H1 (cell line): ENCODE measurements around the gene HEATR9. TPM values are rescaled to one million over a fixed set of nuclear protein-coding genes. Genes with fewer than 3 reads are reported as not detected.

Source experiments
- CHD7 ChIP-seq: fragments of 300-600 bp; sonication (generic); IDR thresholded peaks from 2 replicates; pipeline ENCODE4 v1.7.1; 2012; ENCODE audit warnings: low read length, moderate library complexity, mild to moderate bottlenecking, inconsistent platforms; ENCODE audit not compliant: insufficient replicate concordance
- SAP30 ChIP-seq: fragments of 300-600 bp; sonication (generic); IDR thresholded peaks from 2 replicates; pipeline ENCODE4 v1.7.1; 2012; ENCODE audit warnings: low read length, moderate library complexity, mild to moderate bottlenecking, inconsistent platforms; ENCODE audit not compliant: insufficient read depth, insufficient replicate concordance
- polyA plus RNA-seq, 7 experiments: library from polyadenylated mRNA; depleted of rRNA in 3 of 7; stranded (reverse) in 5 of 7; unstranded in 2 of 7; fragments of >200 nt in 5 of 7; fragments of 200-250 nt in 2 of 7; gene quantifications; 1 replicate in 5 of 7; 2 replicates in 1 of 7; 4 replicates in 1 of 7; pipeline versions ENCODE4 v1.2.1 to v1.2.3, GENCODE V29; 2011 to 2013; ENCODE audit warnings: missing spikeins in 2 of 7, mixed read lengths in 2 of 7
- total RNA-seq: library from RNA; stranded (reverse); fragmentation: NEBNext Ultra II Directional; extraction: Animal tissue kit (Norgen Biotek cat#: 25700); gene quantifications from 2 replicates; pipeline ENCODE4 v1.2.1, GENCODE V29; 2021

Gene HEATR9
- total and polyA plus RNA-seq, 2 of the 8 experiments (the other 6 are each of a cell fraction or from before 2014, with no cell fraction given): not detected

- TF ChIP-seq CHD7 (no peak), SAP30 (no peak)
These were observed 40.7 kb upstream of the HEATR9 start (continued) for GRCh38 chr17:35909408-35909807.
